GM19043 (cell line): ENCODE results near the gene MRPL28.
"Not testable (repeated sequence)": the region's sequence is repeated elsewhere in the genome, so short reads cannot be mapped to it uniquely, and the experiment has no call there.

Experiments
- ATAC-seq: cut with Tn5 transposase; IDR thresholded peaks from one replicate; pipeline ENCODE4 v1.9.1; 2021; ENCODE audit warnings: low read depth; ENCODE audit not compliant: unreplicated experiment

MRPL28 gene

GRCh38 chr16:341974-342336, 28.4 kb downstream of the MRPL28 start:
- ATAC-seq: not testable (repeated sequence)

- ATAC-seq: not testable (repeated sequence)
These were observed 29.0 kb downstream of the MRPL28 start for GRCh38 chr16:341095-341973.

- no peak for ATAC-seq
These were observed 29.8 kb downstream of the MRPL28 start for GRCh38 chr16:340370-341091.

GRCh38 chr16:339680-340079, 30.7 kb downstream of the MRPL28 start:
- ATAC-seq: no peak

GRCh38 chr16:337975-338575, 32.3 kb downstream of the MRPL28 start:
- ATAC-seq: no peak

- ATAC-seq: no peak
These were observed 32.9 kb downstream of the MRPL28 start for GRCh38 chr16:337437-337836.

GRCh38 chr16:336269-336668, 34.1 kb downstream of the MRPL28 start:
- no peak for ATAC-seq

GRCh38 chr16:334861-335632, 35.3 kb downstream of the MRPL28 start:
- ATAC-seq: not testable (repeated sequence)

- ATAC-seq: not testable (repeated sequence)
These were observed 36.0 kb downstream of the MRPL28 start for GRCh38 chr16:334164-334832.

- no peak for ATAC-seq
These were observed 36.8 kb downstream of the MRPL28 start for GRCh38 chr16:333406-334094.

GRCh38 chr16:331181-331814, 39.0 kb downstream of the MRPL28 start:
- not testable (repeated sequence) for ATAC-seq

GRCh38 chr16:330741-331140, 39.6 kb downstream of the MRPL28 start:
- ATAC-seq: no peak

GRCh38 chr16:325375-326145, 44.8 kb downstream of the MRPL28 start:
- ATAC-seq: no peak

- no peak for ATAC-seq
These were observed 45.6 kb downstream of the MRPL28 start for GRCh38 chr16:324451-325334.

- ATAC-seq: no peak
These were observed 46.2 kb downstream of the MRPL28 start for GRCh38 chr16:324201-324450.

- ATAC-seq: no peak
These were observed 47.7 kb downstream of the MRPL28 start for GRCh38 chr16:322476-323143.

- no peak for ATAC-seq
These were observed 48.8 kb downstream of the MRPL28 start for GRCh38 chr16:321532-321931.
